GM19397 (cell line): ENCODE data around the gene HOXA7.
A peak's percentile ranks its signal among the peaks of the same experiment; 100 is the strongest.

Experiments used
- ATAC-seq: cut with Tn5 transposase; IDR thresholded peaks from one replicate; pipeline ENCODE4 v1.9.1; 2021; ENCODE audit warnings: mild to moderate bottlenecking, moderate library complexity; ENCODE audit not compliant: unreplicated experiment

The HOXA7 gene

DNA sequence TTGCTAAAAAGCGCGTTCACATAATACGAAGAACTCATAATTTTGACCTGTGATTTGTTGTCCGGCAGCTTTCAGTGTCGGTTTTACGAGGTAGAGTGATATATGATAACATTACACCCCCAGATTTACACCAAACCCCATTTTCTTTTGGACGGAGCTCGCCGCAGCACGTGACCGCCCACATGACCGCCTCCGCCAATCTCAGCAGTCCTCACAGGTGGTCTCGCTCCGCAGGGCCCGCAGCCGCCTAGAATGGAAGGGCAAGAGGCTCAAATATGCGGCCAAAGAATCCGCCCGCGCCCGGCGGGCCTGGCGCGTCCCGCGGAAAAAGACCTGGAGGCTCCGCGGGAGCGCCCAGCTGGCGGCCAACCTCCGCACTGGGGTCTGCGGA is at the start of gene HOXA7:
Gene HOXA7 (minus strand): TSS at position 168 of the 391 bp plus-strand sequence. CDS start 130 bp downstream, at position 38.
- no peak for ATAC-seq

DNA sequence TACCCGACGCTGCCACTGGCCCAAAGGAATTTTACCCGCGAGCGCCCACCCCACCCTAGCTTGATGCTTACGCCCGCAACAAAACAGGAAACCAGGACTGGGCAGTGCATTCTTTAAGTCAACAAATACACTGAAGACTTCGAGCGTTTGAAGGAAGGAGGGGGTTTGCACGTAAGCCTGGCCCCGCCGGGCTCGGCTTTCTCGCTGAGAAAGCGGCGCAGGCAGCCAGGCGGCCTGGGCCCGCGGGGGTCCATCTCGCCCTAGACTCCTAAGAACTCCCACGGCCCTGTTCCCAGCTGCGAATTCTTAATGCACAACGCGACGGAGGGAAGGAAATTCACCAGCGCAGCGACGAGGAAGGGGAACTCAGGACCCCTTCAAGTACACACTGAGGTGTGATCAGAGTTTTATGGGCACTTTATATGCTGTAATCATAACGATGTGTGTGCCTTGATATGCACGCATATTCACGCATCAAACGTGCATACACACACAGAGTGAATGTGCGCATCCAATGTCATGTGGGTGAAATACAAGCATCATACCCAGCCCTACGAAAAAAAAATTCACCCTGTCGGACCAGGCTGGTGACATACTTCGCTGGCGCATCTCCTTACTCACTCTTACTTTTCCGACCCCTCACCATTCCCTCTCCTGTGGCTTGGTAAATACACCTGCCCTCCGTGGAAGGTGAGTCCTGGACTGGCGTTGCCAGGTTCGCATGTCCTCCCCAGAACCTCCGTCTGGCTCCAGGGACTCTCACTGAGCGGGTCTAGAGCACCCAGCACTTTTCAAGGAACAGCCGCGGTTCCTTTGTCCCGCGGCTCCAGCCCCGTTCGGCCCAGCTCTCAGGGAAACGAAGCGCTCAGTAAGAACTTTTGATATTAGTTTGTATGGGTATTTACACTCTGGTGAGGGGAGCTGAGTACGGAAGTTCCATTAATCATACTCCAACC is 49.1 kb upstream of the HOXA7 start:
- no peak for ATAC-seq

DNA sequence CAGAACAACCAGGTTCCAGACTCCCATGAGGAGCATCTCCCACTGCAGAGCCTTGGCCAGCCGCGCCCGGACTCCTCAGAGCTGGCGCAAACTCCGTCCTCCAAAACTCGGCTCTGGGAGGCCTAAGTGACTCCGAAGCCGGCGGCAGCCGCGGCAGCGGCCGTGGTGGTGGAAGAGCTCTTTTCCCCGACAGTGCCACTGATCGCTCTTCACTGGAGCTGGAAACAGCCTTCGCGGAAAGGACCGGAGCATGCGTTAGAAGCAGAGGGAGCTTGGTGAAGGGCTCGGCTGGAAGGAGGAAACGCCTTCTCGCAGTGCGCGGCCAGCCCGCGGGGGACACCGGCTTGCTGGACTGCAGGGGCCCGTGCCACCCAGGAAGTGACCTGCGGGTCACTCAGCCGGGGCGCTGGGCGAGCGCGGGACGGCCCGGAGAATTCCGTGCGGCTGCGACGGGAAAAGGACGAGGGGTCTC is 48.4 kb upstream of the HOXA7 start:
- no peak for ATAC-seq

DNA sequence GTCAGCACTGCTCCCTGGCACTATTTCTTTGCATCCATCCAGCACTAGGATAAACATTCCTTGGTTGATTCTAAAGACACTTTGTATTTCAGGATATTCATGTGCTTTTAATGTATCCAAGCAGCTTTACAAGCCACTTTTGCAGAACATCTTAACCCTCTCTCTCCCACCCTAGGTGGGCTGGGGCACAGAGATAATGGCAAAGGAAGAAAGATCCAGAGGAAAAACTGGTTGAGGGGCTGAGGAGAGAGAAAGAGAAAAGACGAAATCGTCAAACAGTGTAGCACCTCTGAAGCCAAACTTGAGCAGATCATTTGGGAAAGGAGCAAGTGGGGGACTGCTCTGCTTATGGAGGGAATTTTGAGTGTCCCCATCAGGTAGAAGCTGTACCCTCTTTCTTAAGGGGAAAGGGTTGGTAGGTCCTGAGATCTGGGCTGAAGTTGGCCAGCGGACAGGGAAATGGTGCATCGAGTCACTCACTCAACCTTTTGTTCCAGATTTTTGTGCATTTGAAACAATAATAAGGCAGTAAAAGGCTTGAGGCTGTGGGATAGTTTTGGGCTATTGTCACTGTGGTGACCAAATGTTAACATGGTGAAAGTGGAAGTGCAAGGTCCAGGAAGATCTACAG is 47.6 kb upstream of the HOXA7 start:
- no peak for ATAC-seq

DNA sequence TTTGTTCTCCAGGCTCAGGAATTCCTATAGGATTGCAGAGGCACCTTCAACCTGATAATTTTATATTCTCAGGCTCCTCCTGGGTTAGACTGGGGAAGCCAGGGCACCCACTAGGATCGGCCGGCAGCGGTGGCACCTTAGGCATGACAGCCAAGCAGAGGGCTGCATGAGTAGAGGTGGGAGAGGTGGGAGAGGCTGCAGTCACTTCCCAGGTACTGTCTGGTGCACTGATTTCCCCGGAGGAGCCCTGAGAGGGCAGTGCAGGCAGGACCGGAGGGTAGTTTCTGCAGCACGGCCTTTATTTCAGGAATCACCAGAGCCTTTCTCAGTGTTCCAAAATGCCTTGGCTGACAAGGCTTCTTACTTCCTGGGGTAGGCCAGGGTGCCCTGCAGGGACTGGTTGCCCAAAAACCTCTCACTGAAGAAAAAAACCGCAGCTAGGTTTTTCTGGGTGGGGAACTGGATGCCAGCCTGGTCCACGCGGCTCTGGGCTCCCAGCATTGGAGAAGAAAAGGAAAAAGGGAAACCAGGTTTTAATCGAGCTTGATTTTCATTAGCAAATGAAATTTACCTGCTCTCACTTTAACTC is 47.0 kb upstream of the HOXA7 start:
- ATAC-seq: no peak

DNA sequence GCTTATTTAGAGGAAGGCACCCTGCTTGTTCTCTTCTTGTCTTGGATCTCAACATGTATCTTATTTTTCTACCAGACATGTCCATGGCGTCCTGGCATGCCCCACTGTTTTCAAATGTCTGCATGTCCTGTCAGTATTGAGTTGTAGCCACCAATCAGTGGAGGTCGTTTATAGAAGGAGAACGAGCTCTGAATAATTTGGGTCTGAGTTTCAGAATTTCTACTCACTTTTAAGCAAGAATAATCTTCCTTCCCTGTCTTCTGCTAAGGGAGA is 46.3 kb upstream of the HOXA7 start:
- ATAC-seq: no peak

DNA sequence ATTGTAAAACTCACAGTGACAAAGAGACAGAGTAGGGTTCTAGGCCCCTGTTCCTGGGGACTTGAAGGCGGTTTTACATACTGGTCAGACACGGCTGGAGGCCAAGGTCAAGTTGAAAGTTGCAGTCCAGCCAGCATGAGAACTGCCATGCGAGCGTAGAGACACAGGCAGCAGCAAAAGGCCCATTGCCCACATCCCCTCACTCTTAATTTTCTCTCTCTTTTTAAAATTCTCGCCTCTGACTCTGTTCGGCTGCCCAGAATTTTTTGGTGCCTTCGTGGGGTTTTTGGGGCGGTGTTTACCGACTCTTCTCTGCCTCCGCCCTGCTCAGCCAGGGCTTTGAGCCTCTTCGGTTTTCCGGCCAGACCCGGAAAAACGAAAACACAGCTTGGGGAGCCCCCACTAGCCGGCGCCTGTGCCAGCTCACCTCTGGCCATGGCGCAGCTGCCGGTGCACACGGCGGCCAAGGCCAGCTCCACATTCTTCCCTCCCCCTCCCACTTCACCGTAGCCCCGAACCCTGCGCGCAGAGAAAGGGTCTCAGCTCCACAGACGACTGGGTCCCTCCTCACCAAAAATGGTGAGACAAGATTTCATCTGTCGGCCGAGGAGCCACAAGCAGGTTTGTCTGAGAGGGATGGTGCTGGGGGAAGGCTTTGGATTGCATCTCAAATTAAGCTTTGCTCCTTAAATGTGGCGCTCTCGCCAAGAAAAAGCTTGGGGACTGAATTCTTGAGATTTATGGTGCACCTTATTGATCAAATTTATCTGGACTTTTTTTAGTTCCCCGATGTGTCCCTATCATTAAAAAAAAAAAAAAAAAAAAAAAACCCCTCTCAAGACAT is 45.8 kb upstream of the HOXA7 start:
- ATAC-seq: no peak

DNA sequence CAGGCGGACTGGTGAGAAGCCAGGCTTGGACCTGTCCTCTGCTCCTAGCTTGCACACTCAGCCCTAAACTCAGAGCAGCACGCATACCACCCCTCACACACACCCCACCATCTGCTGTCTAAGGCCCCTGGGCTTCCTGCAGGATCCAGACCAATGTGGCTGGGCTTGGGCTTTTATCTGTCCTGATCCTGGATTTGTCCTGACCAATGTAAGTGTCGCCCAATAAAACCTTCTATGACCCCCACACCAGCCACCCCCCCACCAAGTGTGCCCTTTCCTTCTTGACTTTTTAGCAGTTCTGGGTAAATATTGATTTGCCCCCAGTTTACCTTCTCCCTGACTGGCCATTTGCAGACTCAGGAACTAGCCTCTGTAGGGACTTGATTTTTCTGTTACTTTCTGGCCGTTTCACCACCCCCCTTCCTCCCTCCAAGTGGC is 45.1 kb upstream of the HOXA7 start:
- ATAC-seq: no peak

DNA sequence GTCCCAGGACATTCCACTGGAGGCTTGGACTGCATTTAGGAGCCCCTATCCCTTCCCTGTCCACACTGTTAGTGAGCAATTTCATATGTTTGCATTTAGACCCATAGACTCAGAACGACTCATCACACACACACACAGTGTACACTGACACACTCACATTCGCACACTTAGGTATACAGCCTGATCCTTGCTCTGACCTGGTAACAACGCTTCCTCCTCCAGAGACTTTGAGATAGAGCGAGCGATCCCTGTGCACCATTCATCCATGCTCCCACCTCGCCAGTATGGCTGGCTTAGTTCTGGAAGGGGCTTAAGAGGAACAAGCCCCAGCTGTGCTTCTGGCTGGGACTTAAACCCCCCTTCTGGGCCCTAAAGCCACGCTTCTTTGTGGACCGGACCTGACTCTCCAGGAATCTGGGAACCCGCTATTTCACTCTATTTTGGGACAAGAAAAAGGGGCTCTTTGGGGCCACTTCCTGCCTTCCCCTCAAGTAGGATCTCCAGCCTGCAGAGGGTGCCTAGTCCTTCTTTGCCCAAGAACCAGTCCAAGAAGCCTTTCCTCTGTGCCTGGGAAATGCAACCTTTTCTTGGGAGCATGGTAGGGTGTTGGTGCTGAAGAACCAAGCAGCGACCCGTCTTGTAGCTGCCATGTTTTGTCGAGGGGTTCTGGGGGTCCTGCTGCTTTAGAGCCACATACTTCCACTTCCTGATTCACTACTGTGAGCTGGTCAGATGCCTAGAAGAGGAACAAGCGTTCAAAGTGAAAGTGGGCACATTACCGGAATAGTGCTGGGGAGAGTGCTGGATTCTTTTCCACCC is 44.5 kb upstream of the HOXA7 start:
- no peak for ATAC-seq

DNA sequence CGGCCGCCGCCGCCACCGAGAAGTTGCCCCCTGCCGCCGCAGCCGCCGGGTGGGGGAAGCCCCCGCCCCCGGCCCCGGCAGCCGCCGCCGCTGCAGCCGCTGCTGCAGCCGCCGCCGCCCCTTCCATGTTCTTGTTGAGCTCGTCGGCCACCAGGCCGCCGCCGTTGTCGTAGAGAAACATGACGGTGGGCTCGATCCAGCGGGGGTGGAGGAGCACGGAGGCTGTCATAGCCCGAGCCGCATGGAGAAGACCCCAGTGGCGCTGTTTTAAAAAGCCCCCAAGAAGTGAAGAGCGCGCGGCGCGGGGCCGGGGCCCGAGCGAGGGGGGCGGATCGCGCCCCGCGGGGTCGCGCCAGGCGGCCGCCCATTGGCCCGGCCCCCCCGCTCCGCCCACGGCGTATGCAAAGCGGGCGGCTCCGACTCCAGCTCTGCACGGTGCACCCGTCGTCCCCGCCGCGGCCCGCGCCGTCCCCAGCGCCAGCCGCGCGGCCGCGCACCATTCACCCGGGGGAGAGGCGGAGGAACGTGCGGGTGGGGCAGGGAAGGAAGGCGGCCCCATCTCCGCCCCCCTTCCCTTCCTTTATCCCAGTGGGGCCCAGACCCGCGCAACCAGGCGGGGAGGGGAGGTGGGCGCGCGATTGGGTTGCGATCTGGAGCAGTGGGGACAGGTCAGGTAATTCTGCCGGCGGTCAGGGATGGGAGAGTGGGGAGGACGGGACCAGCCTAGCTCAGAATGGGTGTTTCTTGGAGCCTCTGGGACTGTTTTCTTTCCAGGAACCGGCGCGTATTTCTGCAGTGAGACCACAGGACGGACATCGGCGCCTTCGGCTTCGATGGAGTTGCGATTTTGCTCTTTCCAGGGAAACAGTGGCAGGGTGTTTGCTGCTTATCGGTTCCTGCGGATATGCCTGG is 43.6 kb upstream of the HOXA7 start, which contains the start of gene HOXA13:
Gene HOXA13 (minus strand): TSS at position 243 of the 912 bp plus-strand sequence. CDS start 14 bp downstream, at position 229.
- peak; percentile 45 for ATAC-seq

DNA sequence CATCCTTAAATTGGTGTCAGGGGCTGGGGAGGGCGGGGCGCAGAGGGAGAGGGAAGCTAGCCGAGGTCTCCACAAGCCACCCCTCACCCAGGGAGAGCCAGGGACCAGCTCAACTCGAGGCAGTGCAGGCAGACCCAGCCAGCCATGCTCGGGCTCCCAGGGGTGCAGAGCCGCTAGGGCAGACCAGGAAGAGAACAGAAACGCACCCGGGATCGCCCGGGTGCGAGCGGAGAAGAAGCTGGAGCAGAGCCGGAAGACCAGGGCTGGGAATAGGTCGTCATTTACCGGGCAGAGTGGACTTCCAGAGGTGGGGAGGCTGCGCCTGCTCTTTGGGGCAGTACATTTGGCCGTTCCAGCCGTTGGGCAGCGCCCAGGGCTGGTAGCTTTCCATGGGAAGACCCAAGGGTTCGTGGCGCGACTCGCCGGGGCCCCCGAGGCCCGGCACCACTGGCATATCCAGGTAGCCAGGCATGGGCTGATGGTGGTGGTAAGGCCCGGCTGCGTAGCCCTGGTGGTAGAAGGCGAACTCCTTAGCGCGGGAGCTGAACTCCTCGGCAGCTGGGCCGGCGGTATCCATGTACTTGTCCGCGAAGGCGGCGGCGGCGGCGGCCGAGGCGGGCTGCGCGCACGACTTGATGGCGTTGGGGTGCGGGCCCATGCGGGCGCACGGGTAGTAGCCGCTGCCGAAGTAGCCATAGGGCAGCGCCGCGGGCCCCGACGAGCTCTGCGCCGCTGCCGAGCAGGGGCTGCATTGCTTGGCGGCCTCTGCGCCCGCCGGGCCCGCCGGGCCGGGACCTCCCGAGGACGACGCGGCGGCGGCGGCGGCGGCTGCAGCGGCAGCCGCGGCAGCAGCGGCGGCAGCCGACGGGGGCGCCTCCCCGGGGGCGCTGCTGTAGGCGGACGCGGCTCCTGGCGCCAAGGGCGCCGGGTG is 42.7 kb upstream of the HOXA7 start:
- ATAC-seq: no peak

DNA sequence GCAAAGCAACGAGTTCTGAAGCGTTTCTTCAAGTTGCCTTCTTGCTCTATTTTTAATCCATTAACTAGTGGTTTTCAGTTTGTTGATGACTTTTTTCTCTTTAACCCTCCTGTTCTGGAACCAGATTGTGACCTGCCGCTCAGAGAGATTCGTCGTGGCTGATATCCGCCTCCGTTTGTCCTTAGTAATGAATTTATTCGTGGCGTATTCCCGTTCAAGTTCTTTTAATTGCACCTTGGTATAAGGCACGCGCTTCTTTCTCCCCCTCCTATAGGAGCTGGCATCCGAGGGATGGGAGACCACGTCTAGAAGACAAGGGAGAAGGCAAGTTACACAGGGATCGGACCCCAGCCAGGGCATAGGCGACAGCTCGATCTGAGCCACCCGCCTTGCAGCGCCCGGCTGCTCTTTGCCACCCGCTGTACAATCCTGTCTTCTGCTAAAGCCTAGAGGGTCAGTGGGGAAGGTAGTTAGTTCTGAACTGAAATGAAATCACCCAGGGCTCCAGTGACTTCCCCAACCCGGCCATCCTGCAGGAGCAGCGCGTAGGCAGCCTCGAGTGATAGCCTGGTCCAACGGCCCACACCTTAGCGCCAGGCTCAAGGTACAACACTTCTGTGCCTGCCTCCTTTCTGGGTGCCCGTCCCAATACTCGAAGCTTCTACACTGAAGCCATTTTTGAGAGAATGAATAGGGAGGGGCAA is 41.8 kb upstream of the HOXA7 start:
- ATAC-seq: no peak

DNA sequence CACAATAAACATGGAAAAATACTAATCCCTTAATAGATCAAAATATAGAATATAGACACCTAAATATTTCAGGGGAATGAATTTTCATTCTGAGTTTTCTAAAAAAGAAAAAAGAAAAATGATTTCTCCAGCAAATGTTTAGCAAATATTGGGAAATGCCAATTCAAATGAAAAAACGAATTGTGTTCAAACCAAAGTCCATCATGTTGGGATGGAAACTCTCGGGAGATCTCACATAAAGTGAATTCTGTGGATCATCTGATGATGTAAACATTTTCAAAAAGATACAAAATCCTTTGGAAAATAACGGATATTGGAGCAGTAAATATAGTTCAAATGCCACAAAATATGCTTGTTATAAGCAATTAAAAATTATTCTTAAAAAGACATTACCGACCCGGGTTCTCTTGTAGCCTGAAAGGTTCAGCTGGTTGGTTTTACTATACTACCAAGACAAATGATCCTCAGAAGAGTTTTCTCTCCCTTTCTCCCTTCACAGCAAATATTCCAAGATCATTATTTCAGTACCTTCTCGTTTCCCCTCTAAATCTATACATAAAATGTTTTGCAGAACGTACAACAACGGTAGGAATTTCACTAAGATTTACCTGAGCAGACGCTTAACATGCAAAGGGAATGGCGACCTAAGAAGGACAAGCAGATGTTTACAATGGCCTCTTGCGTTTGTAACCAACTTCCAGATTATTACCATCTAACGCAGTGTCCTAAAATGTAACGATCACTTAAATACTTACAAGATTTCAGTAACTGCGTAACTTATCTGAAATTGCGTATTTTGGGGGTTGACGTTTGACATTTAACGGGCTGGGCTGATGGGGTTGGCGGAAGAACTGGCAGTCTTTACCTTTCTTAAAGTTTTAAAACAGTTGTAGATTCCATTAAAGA is 40.9 kb upstream of the HOXA7 start:
- ATAC-seq: no peak

DNA sequence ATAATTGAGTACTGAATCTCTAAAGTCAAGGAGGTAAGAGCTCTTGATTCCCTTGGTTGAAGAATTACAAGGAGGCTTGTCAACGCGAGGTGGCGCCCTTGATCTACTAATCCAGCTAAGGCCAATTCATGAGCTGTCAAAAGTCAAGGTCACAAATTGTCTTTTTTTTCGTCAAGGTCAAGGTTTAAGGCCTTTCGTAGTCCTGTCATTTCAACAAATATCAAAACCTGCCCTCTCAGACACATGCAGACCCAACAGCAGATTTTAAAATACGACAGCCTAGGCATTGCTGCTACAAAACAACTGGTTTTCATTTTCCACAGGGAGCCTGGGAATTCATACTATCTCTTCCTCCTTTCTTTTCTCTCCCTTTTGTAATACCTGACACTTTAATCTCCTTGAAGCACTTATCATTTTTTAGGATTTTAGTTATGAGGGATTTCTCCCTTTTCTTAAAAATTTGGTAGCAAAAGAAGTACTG is 39.9 kb upstream of the HOXA7 start:
- no peak for ATAC-seq

DNA sequence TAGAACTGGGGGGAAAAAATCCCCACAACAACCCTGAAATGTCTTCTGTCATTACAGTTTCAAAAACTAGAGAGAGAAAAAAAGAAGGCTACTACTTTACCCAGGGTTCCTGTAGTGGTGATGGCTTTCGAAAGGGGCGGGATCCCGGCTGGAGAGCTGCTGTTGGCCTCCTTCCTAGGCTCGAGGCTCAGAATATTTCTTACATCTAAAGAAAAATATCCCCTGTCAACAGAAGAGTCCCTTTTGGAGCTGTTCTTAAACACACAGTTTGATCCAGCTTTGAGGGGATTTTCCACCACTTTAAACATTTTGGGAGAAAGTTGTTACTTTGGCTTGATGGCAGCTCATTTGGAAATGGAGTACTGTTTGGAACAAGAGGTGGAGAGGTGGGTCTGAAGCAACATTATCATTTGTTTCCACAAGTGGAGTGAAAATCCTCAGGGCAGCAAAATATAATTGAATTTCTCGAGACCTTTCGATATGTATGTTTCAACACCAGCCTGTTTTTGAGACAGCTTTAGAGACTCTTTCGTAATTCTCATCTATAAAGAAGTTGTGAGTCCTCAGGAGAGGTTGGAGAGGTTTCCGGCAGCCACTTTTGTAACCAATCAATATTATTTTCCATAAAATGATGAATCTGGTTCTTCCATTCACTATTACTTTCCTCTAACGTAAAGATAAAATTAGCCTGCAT is 38.4 kb upstream of the HOXA7 start:
- no peak for ATAC-seq

DNA sequence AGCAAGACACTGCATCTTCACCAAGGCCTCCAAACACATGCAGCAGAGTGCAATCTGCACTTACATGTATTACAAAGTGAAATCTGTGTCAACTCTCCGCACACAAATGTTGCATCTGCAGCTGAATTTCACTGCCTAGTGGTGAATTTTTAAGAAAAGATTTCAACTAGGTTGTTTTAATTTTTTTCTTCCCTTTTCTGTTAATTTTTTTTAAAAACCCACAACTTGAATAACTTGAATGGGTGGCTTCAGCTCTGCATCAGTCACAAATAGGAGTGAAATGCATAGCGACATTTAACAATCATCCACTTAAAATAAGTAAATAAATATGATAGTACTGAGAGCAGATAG is 37.5 kb upstream of the HOXA7 start:
- ATAC-seq: no peak
